Measurements from ENCODE around the gene SDCBP2.

The SDCBP2 gene

DNA sequence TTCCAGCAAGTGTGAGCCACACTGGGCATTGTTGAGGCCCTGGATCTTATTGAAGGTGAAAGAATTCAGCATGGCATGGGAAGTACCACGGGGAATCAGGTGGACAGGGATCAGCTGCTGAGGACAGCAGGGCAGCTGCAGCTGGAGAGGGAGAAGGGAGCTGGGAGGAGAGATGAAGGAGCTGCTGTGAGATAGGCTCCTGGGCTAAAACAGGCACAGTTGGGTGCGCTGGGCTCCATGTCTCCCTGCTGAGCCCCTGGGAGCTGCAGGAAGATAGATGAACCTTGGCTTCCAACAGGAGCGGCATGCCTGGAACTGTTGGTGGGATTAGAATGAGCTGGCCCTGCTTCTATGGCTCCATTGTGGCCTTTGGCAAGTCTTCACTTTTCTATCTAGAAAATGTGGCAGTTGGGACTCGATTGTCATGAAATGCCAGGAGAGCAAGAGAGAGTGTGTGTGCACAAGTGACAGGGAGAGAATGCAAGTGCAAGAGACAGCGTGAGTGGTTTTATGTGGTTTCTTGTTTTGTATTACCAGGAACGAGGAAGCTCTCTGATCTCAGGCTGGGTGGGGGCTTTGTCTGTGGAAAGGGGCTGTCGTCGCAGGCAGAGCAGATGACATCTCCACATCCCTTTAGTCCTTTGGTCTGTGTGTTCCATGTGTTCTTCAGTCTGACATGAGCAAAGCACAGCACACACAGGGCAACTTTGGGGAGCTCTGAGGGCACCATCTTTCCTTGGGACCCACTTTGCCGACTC is 42.5 kb downstream of the SDCBP2 start:
- Histone ChIP-seq H3K27me3 (ENCODE audit: insufficient read depth, low read depth, severe bottlenecking) (no peaks in the 10 kb centered on the region), H3K9me3 (ENCODE audit: severe bottlenecking) (no peaks in the 10 kb centered on the region), H3K36me3 (no peaks in the 10 kb centered on the region), H3K27ac (no peak overlapping the region), H3K4me3 (ENCODE audit: low read depth, low read length) (no peak overlapping the region)
- TF ChIP-seq, protein P1, sequence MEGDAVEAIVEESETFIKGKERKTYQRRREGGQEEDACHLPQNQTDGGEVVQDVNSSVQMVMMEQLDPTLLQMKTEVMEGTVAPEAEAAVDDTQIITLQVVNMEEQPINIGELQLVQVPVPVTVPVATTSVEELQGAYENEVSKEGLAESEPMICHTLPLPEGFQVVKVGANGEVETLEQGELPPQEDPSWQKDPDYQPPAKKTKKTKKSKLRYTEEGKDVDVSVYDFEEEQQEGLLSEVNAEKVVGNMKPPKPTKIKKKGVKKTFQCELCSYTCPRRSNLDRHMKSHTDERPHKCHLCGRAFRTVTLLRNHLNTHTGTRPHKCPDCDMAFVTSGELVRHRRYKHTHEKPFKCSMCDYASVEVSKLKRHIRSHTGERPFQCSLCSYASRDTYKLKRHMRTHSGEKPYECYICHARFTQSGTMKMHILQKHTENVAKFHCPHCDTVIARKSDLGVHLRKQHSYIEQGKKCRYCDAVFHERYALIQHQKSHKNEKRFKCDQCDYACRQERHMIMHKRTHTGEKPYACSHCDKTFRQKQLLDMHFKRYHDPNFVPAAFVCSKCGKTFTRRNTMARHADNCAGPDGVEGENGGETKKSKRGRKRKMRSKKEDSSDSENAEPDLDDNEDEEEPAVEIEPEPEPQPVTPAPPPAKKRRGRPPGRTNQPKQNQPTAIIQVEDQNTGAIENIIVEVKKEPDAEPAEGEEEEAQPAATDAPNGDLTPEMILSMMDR (IDR thresholded peaks at IDR 0.05; ENCODE audit: low read depth, low read length), result no peak
- DNase-seq, result no peak

DNA sequence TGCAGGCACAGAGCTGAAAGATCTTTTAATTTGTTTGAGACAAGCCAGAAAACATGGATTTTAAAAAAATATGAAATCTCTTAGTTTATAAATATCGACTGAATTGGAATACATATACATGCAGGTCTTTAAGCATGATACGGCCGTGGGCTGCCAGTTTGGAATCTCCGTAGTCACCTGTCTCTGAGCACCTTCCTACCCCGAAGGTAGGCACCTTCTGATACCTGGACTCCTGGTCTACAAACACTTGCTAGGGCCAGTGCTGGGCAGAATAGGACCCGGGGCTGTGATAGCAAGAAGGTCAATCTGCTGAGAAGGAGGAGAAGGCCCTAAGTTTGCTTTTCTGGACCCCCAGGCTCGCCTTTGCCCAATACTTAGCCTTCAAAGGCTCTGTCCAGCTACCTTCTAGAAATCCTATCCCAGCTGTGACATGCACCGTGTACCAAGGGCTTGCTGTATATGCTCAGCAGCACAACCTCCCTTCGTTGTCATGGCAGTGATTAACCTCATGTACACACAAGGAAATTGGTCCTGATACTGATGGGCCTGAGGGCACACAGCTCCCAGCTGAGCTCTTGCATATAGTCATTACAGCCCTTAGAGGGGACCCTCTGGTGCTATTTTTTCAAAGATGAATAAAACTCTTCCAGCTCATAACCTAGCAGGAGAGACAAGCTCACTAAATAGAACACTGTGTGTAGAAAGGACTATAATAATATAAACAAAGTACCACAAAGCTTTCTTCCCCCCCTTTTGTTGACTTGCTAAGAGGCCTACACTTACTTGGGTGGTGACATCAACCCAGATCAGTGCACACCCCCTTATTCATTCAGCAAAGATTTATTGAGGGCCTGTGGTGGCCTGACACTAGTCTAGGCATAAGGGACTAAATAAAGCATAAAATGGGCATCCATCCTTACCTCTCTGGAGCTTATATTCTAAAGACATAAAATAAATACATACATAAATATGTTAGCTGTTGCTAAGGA is 45.1 kb downstream of the SDCBP2 start:
- Histone ChIP-seq H3K9me3 (ENCODE audit: severe bottlenecking) (no peaks in the 10 kb centered on the region), H3K4me3 (ENCODE audit: low read depth, low read length) (no peak overlapping the region), H3K27me3 (ENCODE audit: insufficient read depth, low read depth, severe bottlenecking) (no peaks in the 10 kb centered on the region), H3K36me3 (no peaks in the 10 kb centered on the region), H3K27ac (no peak overlapping the region)
- TF ChIP-seq, protein P1 (IDR thresholded peaks at IDR 0.05; ENCODE audit: low read depth, low read length), result no peak
- no peak for DNase-seq

DNA sequence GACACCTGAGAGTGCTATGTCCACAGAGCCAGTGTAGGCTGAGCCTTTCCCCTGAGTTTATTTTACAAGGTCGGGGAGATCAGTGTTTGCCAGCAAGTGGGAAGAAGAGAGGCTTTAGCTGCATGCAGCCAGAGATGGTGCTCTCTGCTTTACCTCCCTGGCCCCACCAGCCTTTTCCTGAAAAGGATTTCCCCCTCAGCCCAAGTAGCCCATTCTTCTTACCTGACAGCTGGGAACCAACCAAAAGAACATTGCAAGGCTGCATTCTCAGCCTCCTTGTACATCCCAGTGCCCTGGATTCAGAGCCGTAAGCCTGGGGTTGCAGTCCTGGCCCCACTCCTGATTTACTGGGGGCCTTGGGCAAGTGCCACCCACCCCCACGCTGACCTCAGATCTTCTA is 46.0 kb downstream of the SDCBP2 start:
- TF ChIP-seq, protein P1 (IDR thresholded peaks at IDR 0.05; ENCODE audit: low read depth, low read length), result no peak
- no peak for DNase-seq

DNA sequence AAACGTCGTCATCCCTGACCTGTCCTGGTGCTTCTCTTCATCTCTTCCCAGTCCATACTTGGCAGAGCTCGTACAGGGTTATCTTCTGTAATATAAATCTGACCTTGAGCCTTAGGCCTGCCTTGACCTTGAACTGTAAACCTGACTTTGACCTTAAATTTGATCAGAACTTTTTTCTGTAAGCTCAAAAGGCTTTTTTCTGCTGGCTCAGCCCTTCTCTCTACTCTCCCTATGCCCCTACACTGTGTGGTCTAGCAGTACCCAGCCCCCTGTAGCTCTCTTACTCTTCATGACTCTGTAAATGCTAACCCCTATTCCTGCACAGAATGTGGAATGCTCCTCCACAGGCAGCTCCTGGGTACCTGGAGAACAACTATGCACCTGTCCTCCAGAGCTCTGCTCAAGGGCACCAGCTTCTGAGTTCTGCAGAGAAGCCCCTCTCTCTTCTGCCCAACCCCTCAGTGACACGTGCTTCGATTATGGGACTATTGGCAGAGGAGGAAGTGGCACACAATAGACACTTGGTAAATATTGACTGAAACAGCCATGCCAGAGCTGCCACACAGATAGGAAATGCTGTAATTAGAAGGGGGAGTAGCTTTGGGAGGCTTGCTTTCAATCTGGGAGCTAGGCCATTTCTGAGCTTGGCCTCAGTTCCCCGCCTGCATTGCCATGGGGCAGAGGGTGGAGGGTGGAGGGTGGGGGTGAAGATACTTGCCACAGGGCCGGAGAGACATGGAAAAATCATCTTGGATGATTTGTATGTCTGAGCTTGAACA is 47.5 kb downstream of the SDCBP2 start:
- no peaks in the 10 kb centered on the region for H3K9me3 ChIP-seq (ENCODE audit: severe bottlenecking)
- H3K27ac ChIP-seq, result no peak overlapping the region
- TF ChIP-seq, protein P1 (IDR thresholded peaks at IDR 0.05; ENCODE audit: low read depth, low read length), result no peak
- DNase-seq, result no peak
- no peak overlapping the region for H3K4me3 ChIP-seq (ENCODE audit: low read depth, low read length)
- H3K36me3 ChIP-seq, result no peaks in the 10 kb centered on the region
- no peaks in the 10 kb centered on the region for H3K27me3 ChIP-seq (ENCODE audit: insufficient read depth, low read depth, severe bottlenecking)

More for the DNA sequence above, 46.0 kb downstream of the SDCBP2 start:
- Histone ChIP-seq H3K27ac (no peak overlapping the region), H3K4me3 (ENCODE audit: low read depth, low read length) (no peak overlapping the region), H3K9me3 (ENCODE audit: severe bottlenecking) (no peaks in the 10 kb centered on the region), H3K36me3 (no peaks in the 10 kb centered on the region), H3K27me3 (ENCODE audit: insufficient read depth, low read depth, severe bottlenecking) (no peaks in the 10 kb centered on the region)

DNA sequence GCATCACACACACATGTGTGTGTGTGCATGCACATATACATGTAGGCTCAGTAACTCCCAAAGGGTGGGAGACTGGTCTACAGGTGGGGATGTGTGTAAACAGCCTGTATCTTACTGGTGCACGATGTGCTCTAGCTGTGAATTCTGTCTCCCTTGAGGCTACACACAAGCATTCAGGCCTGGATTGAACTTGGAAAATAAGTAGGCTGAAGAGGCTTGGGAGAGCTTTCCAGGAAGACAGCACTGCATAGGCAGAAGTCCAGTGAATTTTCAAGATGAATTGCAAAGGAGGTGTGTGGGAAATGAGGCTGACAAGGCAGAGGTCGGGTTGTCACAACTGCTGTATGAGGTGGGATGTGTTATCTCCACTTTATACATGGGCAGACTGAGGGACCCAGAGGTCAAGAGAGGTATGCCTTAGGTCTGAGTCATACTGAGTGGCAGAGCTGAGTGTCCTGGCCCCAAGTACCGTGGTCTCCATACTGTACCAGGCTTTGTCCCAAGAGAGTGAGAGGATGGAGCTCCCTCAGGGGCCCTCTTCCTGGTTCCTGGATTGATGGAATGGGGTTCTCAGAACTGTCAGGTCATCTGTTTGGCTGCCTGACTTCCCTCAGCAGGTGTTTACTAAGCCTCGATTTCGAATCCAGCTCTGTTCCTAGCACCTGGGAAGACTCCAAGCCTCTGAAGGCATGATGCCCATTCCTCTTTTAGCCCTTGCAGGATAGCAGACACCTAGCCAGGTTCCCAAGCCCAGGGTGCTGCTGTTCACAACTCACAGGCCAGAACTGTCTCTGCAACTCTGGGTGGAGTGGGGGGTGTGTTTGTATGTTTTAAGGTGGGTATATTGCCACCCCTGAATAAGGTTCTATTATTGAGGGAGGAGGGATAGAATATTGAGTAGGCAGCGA is 48.5 kb downstream of the SDCBP2 start:
- Histone ChIP-seq H3K4me3 (ENCODE audit: low read depth, low read length) (no peak overlapping the region), H3K36me3 (no peaks in the 10 kb centered on the region), H3K9me3 (ENCODE audit: severe bottlenecking) (no peaks in the 10 kb centered on the region), H3K27me3 (ENCODE audit: insufficient read depth, low read depth, severe bottlenecking) (no peaks in the 10 kb centered on the region), H3K27ac (no peak overlapping the region)
- TF ChIP-seq, protein P1 (IDR thresholded peaks at IDR 0.05; ENCODE audit: low read depth, low read length), result no peak
- no peak for DNase-seq
